T-helper 9 cell (primary cell): ENCODE results near the gene MEIOSIN.

Experiments
- DNase-seq: peaks from one replicate; pipeline ENCODE4 v3.0.0-alpha.2; 2020

The MEIOSIN gene

GRCh38 chr19:45766296-45766868 lies 33.1 kb downstream of the MEIOSIN start:
- DNase-seq = no peak

DNA sequence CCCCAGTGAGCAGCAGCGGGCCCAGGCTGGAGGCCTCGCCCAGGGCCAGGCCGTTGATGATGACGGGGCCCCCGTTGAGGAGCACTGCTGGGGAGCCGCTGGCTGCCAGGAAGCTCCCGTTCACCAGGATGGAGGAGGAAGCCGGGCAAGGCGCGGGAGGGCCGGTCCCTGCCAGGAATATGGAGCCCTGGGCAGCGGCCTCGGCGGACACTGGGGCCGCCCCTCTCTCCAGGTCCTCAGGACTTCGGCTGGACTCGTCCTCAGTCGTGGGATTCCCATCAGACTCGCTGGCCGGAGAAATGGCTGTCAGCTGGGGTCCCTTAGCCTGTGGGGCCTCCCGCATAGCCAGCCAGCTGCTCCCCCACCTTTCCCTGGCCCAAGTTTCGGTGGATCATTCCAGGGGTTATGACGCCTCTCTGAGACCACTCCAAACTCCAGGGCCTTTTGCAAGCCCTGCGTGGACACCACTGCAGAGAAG lies 33.7 kb downstream of the MEIOSIN start:
- DNase-seq = no peak

GRCh38 chr19:45767410-45767880 lies 34.2 kb downstream of the MEIOSIN start:
- DNase-seq = no peak

DNA sequence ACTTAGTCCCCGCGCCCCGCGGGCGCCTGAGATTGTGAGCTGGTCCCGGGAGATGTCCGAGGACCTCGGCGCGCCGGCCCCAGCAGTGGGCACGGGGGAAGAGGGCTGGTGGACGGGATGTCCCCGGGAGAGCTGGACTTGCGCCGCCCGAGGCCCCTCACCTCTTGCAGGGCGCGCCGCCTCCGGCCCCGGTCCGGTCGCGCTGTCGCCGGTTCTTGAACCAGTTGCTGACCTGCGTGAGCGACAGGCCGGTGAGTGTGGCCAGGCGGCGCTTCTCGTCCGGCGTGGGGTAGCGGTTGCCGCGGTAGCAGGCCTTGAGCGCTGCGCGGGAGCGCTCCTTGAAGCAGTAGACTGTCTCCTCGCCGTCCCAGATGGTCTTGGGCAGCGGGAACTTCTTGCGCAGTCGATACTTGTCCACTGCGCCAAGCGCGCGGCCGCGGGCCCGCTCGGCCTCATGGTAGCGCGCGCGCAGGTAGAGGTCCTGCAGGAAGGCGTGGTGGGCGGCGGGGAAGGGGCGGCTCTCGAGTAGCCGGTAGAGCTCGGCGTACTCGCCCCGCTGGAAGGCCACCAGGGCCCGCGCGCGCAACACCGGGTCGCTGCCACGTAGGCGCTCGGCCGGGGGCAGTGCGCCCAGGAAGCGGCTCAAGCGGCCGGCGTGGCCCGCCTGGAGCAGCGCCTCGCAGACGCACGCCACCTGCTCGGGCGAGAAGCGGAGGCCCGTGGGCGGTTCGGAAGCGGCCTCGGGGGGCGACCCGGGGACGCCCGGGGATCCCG lies 34.8 kb downstream of the MEIOSIN start:
- DNase-seq = no peak

GRCh38 chr19:45768655-45768983 lies 35.4 kb downstream of the MEIOSIN start:
- peak; percentile 25 for DNase-seq

- peak; percentile 89 for DNase-seq
Measured at GRCh38 chr19:45768984-45769782, 35.9 kb downstream of the MEIOSIN start, which contains the start of gene SIX5. TSS of gene SIX5 (minus strand) at chr19:45769252. CDS start at chr19:45768844, 408 bp downstream.

DNA sequence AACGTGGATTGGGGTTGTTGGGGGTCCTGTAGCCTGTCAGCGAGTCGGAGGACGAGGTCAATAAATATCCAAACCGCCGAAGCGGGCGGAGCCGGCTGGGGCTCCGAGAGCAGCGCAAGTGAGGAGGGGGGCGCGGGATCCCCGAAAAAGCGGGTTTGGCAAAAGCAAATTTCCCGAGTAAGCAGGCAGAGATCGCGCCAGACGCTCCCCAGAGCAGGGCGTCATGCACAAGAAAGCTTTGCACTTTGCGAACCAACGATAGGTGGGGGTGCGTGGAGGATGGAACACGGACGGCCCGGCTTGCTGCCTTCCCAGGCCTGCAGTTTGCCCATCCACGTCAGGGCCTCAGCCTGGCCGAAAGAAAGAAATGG lies 36.6 kb downstream of the MEIOSIN start:
- peak; percentile 47 for DNase-seq

DNA sequence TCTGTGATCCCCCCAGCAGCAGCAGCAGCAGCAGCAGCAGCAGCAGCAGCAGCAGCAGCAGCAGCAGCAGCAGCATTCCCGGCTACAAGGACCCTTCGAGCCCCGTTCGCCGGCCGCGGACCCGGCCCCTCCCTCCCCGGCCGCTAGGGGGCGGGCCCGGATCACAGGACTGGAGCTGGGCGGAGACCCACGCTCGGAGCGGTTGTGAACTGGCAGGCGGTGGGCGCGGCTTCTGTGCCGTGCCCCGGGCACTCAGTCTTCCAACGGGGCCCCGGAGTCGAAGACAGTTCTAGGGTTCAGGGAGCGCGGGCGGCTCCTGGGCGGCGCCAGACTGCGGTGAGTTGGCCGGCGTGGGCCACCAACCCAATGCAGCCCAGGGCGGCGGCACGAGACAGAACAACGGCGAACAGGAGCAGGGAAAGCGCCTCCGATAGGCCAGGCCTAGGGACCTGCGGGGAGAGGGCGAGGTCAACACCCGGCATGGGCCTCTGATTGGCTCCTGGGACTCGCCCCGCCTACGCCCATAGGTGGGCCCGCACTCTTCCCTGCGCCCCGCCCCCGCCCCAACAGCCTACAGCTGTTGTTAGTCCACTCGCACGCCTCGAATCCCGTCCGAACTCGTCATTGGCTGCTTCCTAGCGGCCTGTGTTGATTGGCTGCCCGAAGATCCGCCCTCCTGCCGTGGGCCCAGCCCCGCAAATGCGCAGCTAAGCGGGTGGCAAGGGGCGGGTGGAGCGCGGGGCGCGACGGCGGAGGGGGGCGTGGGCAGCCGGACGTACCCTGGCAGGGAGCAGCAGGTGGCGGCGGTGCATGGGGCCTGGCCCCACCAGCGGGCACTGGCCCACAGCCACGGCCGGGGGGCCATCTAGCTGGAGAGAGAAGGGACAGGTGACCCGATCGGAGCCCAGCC lies 37.2 kb downstream of the MEIOSIN start:
- peak; percentile 87 for DNase-seq

GRCh38 chr19:45771311-45771933 lies 38.2 kb downstream of the MEIOSIN start:
- no peak for DNase-seq

DNA sequence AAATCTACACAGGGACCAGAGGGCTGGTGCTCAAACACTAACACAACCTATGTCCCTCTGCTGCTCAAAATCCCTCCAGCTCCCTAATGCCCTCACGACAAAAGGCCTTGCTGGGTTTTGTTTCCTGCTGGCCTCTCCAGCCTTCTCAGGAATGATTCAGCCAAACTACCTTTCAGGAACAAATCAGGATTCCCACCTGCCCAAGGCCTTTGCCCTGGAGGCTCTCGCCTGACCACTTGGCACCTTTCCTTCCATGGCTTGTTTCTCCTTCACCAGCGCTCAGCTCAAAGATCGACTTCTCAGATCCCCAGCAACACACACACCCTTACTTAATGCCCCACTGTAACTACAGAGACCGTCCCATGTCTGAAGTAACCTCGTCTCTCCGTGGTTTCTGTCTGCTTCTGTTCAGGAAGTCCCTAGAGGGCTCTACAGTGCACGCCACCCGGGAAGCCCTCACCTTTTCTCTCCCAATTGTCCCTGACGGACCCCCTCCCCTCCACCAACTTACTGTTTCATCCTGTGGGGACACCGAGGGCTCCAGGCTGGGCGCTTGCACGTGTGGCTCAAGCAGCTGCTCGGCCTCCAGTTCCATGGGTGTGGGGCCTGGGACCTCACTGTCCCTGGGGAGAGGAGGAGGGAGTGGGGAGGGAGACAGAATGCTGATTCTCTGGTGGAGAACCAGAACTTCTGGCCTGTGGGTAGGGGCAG lies 39.0 kb downstream of the MEIOSIN start:
- DNase-seq = no peak

GRCh38 chr19:45772912-45773311 lies 39.7 kb downstream of the MEIOSIN start:
- no peak for DNase-seq

DNA sequence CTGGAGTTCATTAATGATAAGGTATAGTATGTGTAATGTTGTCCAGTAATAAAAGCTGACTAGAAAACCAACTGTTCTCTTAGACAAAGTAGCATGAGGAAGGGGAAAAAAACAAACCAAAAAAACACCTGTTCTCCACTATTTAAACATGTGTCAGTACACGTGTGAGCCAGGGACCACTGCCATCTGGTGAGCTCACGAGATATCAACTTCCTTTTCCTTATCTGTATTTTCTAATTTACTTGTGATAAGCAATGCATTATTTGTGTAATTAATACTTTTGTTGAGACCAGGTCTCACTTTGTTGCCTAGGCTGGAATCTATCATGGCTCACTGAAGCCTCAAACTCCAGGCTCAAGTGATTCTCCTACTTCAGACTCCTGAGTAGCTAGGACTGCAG lies 40.1 kb downstream of the MEIOSIN start:
- no peak for DNase-seq

- DNase-seq = no peak
Measured at GRCh38 chr19:45774765-45775164, 41.5 kb downstream of the MEIOSIN start.

DNA sequence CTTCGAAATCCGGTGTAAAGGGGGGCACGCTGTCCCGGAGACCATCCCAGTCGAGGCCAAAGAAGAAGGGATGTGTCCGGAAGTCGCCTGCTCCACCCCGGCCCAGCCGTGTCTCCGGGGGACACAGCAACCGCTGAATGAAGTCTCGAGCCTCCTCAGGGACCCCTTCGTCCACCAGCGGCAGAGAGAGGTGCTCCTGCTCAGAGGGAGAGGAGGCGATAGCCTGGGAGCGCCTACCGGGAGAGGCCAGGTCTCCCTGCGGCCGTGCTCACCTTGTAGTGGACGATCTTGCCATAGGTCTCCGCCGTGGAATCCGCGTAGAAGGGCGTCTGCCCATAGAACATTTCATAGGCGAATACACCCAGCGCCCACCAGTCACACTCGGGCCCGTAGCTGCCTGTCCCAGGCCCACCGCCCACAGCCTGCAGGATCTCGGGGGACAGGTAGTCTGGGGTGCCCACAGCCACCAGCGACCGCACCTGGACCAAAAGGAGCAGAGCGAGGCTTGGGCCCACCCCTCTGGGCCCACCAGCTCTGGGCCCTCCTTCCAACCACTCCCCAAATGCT lies 44.2 kb downstream of the MEIOSIN start:
- DNase-seq = no peak

GRCh38 chr19:45778010-45778661 lies 44.9 kb downstream of the MEIOSIN start:
- no peak for DNase-seq

DNA sequence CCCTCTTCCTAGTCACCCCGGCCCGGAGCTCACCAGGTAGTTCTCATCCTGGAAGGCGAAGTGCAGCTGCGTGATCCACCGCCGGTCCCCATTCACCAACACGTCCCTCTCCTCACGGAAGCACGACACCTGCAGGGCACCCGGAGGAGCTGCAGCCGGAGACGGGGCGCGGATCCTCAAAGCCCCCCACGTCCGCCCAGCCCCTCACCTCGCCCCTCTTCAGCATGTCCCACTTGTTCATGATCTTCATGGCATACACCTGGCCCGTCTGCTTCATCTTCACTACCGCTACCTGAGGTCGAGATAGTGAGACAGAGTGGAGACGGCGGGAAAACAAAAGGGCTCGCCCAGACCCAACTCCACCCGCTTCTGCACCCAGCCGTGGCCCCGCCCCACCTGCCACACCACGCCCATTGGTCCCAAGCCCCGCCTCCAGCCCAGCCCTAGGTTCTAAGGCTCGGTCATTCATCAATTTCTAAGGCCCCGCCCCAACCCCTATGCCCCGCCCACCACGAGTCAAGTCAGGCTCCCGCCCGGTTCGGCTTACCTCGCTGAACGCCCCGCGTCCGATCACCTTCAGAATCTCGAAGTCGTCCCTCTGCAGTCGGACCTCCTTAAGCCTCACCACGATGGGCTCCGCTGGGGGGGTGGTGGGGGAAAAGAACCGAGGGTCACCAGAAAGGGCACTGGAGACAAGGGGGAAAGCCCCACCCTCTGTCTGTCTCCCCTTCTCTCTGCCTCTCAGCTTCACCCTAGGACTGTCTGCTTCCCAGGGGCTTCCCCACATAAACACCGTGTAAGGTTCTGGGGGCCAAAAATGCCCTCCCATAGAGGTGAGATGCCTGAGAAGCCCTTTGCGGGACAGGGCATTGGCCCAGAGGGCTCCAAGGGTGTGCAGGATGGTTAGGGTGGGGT lies 46.2 kb downstream of the MEIOSIN start:
- DNase-seq = peak; percentile 72

- no peak for DNase-seq
Measured at GRCh38 chr19:45780146-45780447, 46.9 kb downstream of the MEIOSIN start.

- DNase-seq = no peak
Measured at GRCh38 chr19:45780448-45781213, 47.4 kb downstream of the MEIOSIN start.
